ENCODE results near the gene GPRIN3.

- TF ChIP-seq CTCF (conservative IDR thresholded peaks at IDR 0.05; ENCODE audit: low read depth in 2 of 2) (no peak), STAT1 (IDR thresholded peaks at IDR 0.05; ENCODE audit: unreplicated experiment) (no peak), EZH2phosphoT487 (IDR thresholded peaks at IDR 0.05; ENCODE audit: unreplicated experiment) (no peak), EZH2 (IDR thresholded peaks at IDR 0.05; ENCODE audit: low read depth, unreplicated experiment) (no peak), POLR2AphosphoS5 (IDR thresholded peaks at IDR 0.05; ENCODE audit: low read depth) (no peak), ZNF331 (CRISPR knock-in tag; IDR thresholded peaks at IDR 0.05; ENCODE audit: low read depth) (no peak)
These were observed 22.8 kb downstream of the GPRIN3 start for GRCh38 chr4:89284828-89285227.

All from GM23338 (cell line).